Stimulated activated CD8-positive, alpha-beta memory T cell treated with anti-CD3 and anti-CD28 coated beads, Interleukin-4, amount 100 ng/mL, for 1 hour (primary cell): ENCODE measurements around the gene PIGQ.

Experiments
- DNase-seq, 2 donors: peaks; one replicate each; pipeline ENCODE4 v3.0.0-alpha.2; 2020; ENCODE audit warnings: low read depth in 2 of 2, low spot score in 1 of 2

PIGQ gene

GRCh38 chr16:534135-534534, 35.6 kb upstream of the PIGQ start:
- DNase-seq = no peak

- no peak for DNase-seq
Measured at GRCh38 chr16:534856-535445, 34.8 kb upstream of the PIGQ start.

- DNase-seq = no peak
Measured at GRCh38 chr16:535446-536405, 34.0 kb upstream of the PIGQ start.

GRCh38 chr16:536746-537145, 33.0 kb upstream of the PIGQ start:
- DNase-seq = no peak

- no peak for DNase-seq
Measured at GRCh38 chr16:537415-538335, 32.1 kb upstream of the PIGQ start.

- DNase-seq = no peak
Measured at GRCh38 chr16:539901-540530, 29.8 kb upstream of the PIGQ start.

GRCh38 chr16:540645-541340, 29.0 kb upstream of the PIGQ start:
- no peak for DNase-seq

GRCh38 chr16:543301-544164, 26.2 kb upstream of the PIGQ start:
- DNase-seq = no peak

GRCh38 chr16:544517-544916, 25.3 kb upstream of the PIGQ start:
- no peak for DNase-seq

GRCh38 chr16:546909-547770, 22.6 kb upstream of the PIGQ start:
- peak in 1 of 2 donors; percentile 39 for DNase-seq

- no peak for DNase-seq
Measured at GRCh38 chr16:548586-548985, 21.2 kb upstream of the PIGQ start.

- no peak for DNase-seq
Measured at GRCh38 chr16:549544-550263, 20.1 kb upstream of the PIGQ start.

- no peak for DNase-seq
Measured at GRCh38 chr16:551210-551609, 18.6 kb upstream of the PIGQ start.

GRCh38 chr16:552171-552570, 17.6 kb upstream of the PIGQ start:
- DNase-seq = no peak

GRCh38 chr16:553601-554296, 16.0 kb upstream of the PIGQ start:
- DNase-seq = no peak

GRCh38 chr16:554297-554621, 15.5 kb upstream of the PIGQ start:
- no peak for DNase-seq

GRCh38 chr16:554640-555365, 15.0 kb upstream of the PIGQ start:
- DNase-seq = no peak
